ENCODE results near the gene TWNK. TPM values are rescaled to one million over a fixed set of nuclear protein-coding genes. Genes with fewer than 3 reads are reported as not detected.

TWNK gene
- total and polyA plus RNA-seq, 10 of the 15 experiments (the other 5 are each of a cell fraction or from before 2014, with no cell fraction given) = 13.6 to 32.8 (median 18.0) TPM

GRCh38 chr10:101000127-101000914, 13.0 kb downstream of the TWNK start:
- peak overlapping the region; percentile 64 for H2AFZ ChIP-seq (ENCODE audit: control insufficient read depth, low read depth, low read length)

More at GRCh38 chr10:101000127-101000914, 13.0 kb downstream of the TWNK start:
- no peaks in the 10 kb centered on the region for H3K9me3 ChIP-seq (replicated peaks; ENCODE audit: control insufficient read depth, insufficient read depth, low read length)
- intact Hi-C loops (cut with micrococcal nuclease; ENCODE audit: unreplicated experiment) (no loop called here), in situ Hi-C loops (cut with MboI) (no loop called here)
- 71% methylated on average over 18 of the region's 19 CpGs for WGBS (ENCODE audit: insufficient coverage, insufficient replicate concordance, low lambda C conversion rate, missing lambda C conversion rate)
- H3K79me2 ChIP-seq (ENCODE audit: control insufficient read depth, insufficient read depth, low read length) = peaks cover 10% of the 10 kb centered on the region
- DNase-seq (ENCODE audit: low read depth, low spot score) = no peak
- peak overlapping the region; percentile 42 for H3K4me3 ChIP-seq
- H3K27me3 ChIP-seq (replicated peaks in 1 of 2; ENCODE audit: control insufficient read depth in 2 of 2, insufficient read depth in 2 of 2, low read length in 1 of 2) = no peaks in the 10 kb centered on the region
- H3K36me3 ChIP-seq (ENCODE audit: control insufficient read depth in 2 of 2, insufficient read depth in 2 of 2, low read length in 1 of 2) = peaks cover 0 to 2% of the 10 kb centered on the region in 2 experiments; a peak in 3 of 4 replicates
- no peaks in the 10 kb centered on the region for H4K20me1 ChIP-seq (ENCODE audit: control insufficient read depth, insufficient read depth)
- peak overlapping the region; percentile 64 for H3K4me2 ChIP-seq (ENCODE audit: control insufficient read depth, insufficient read depth)
- ChIA-PET SMC1A (ENCODE audit: uncharacterized antibody, unreplicated experiment) (no interaction called here), CTCF (interaction anchor here (1.4 to 5.7 kb wide), 5 partner anchors 11 to 87 kb away, joined by 4 to 91 read pairs (median 12); partner anchors contain the start of genes PDZD7, SFXN3 and SLF2), POLR2A (no interaction called here), RAD21 (ENCODE audit: unreplicated experiment) (interaction anchor here (4.6 kb wide), 1 partner anchor 15 kb away, joined by 26 read pairs; no protein-coding TSS in a partner anchor)
- no TSS peak for BruUV-seq (replicated peaks)
- peak overlapping the region; percentile 73 for H3K9ac ChIP-seq (ENCODE audit: control insufficient read depth, insufficient read depth, low read length)
- H3K27ac ChIP-seq (ENCODE audit: control insufficient read depth, insufficient read depth) = peak overlapping the region; percentile 18; the same call in 1 of the 2 replicates
- peaks cover 17% of the 10 kb centered on the region for H3K4me1 ChIP-seq (ENCODE audit: control insufficient read depth, insufficient read depth, low read length)
- ATAC-seq = no peak
- TF ChIP-seq MLLT1 (IDR thresholded peaks at IDR 0.05) = peak; percentile 17; the same call in 1 of the 2 replicates
- TF ChIP-seq MEF2B (IDR thresholded peaks at IDR 0.05; ENCODE audit: partially characterized antibody, poor library complexity, severe bottlenecking) = no peak
- no peak for TF ChIP-seq SRF (IDR thresholded peaks at IDR 0.05; ENCODE audit: low read depth in 2 of 2, low read length in 2 of 2)
- TF ChIP-seq ATF2 (IDR thresholded peaks at IDR 0.05; ENCODE audit: low read length) = no peak
- no peak for FAIRE-seq
